ENCODE results near the gene ZNF718. TPM values are rescaled to one million over a fixed set of nuclear protein-coding genes. Genes with fewer than 3 reads are reported as not detected.

ZNF718 gene
- total and polyA plus RNA-seq, 8 donors, result 0.58 to 18.2 (median 2.1) TPM

- peaks cover 23 to 74% (median 58%) of the 10 kb centered on the region in 4 donors for H3K36me3 ChIP-seq
- no peak overlapping the region for H3K4me3 ChIP-seq
- H3K27me3 ChIP-seq, result no peaks in the 10 kb centered on the region
- no peak overlapping the region for H3K27ac ChIP-seq
- H3K4me1 ChIP-seq, result no peaks in the 10 kb centered on the region
- intact Hi-C loops (cut with DNase I; ENCODE audit: low total_unique reads), result no loop called here
- no peak for DNase-seq
- TF ChIP-seq EP300 (IDR thresholded peaks at IDR 0.05) (no peak), CTCF (IDR thresholded peaks at IDR 0.05) (no peak), POLR2AphosphoS5 (IDR thresholded peaks at IDR 0.05) (no peak), POLR2A (IDR thresholded peaks at IDR 0.05) (no peak)
- H3K9me3 ChIP-seq, result peaks cover 0 to 86% (median 40%) of the 10 kb centered on the region in 4 donors
- WGBS, 5 donors, result 90% methylated on average over 1 of the region's 1 CpG; no CpG with 5 or more reads in 4 of the 5 donors
Observed at GRCh38 chr4:132483-132882, 8.2 kb downstream of the ZNF718 start.

- TF ChIP-seq POLR2AphosphoS5 (IDR thresholded peaks at IDR 0.05) (no peak), POLR2A (IDR thresholded peaks at IDR 0.05) (no peak), EP300 (IDR thresholded peaks at IDR 0.05) (no peak), CTCF (IDR thresholded peaks at IDR 0.05) (no peak)
- DNase-seq, result no peak
- 90 to 93% (median 91%) methylated on average over 3 of the region's 3 CpGs for WGBS, 5 donors
- Histone ChIP-seq H3K4me3 (no peak overlapping the region), H3K27ac (no peak overlapping the region), H3K4me1 (no peaks in the 10 kb centered on the region), H3K27me3 (no peaks in the 10 kb centered on the region), H3K9me3 (peaks cover 9 to 100% (median 73%) of the 10 kb centered on the region in 4 donors), H3K36me3 (peaks cover 26 to 97% (median 92%) of the 10 kb centered on the region in 4 donors)
- intact Hi-C loops (cut with DNase I; ENCODE audit: low total_unique reads), result no loop called here
Observed at GRCh38 chr4:138935-139334, 14.6 kb downstream of the ZNF718 start.

- Histone ChIP-seq H3K27me3 (no peaks in the 10 kb centered on the region), H3K4me3 (no peak overlapping the region), H3K27ac (no peak overlapping the region), H3K9me3 (peaks cover 11 to 100% (median 77%) of the 10 kb centered on the region in 4 donors), H3K36me3 (peaks cover 26 to 93% (median 86%) of the 10 kb centered on the region in 4 donors), H3K4me1 (no peaks in the 10 kb centered on the region)
- 94 to 97% (median 96%) methylated on average over 8 of the region's 8 CpGs for WGBS, 5 donors
- no peak for DNase-seq
- intact Hi-C loops (cut with DNase I; ENCODE audit: low total_unique reads), result no loop called here
- TF ChIP-seq CTCF (IDR thresholded peaks at IDR 0.05) (no peak), EP300 (IDR thresholded peaks at IDR 0.05) (no peak), POLR2A (IDR thresholded peaks at IDR 0.05) (no peak), POLR2AphosphoS5 (IDR thresholded peaks at IDR 0.05) (no peak)
Observed at GRCh38 chr4:139691-140090, 15.4 kb downstream of the ZNF718 start.

- 92 to 95% (median 93%) methylated on average over 1 of the region's 1 CpG for WGBS, 5 donors
- intact Hi-C loops (cut with DNase I; ENCODE audit: low total_unique reads), result no loop called here
- Histone ChIP-seq H3K4me1 (no peaks in the 10 kb centered on the region), H3K27ac (no peak overlapping the region), H3K9me3 (peaks cover 16 to 100% (median 87%) of the 10 kb centered on the region in 4 donors), H3K27me3 (no peaks in the 10 kb centered on the region), H3K4me3 (no peak overlapping the region), H3K36me3 (peaks cover 3 to 71% (median 53%) of the 10 kb centered on the region in 4 donors)
- DNase-seq, result no peak
- TF ChIP-seq POLR2AphosphoS5 (IDR thresholded peaks at IDR 0.05) (no peak), POLR2A (IDR thresholded peaks at IDR 0.05) (no peak), CTCF (IDR thresholded peaks at IDR 0.05) (no peak), EP300 (IDR thresholded peaks at IDR 0.05) (no peak)
Observed at GRCh38 chr4:146621-147020, 22.3 kb downstream of the ZNF718 start.
